DMS53 treated with DMSO at 0.1 percent for 48 hours (cell line): ENCODE results near the gene MRPL22.
"Not testable (repeated sequence)": the region's sequence is repeated elsewhere in the genome, so short reads cannot be mapped to it uniquely, and the experiment has no call there.

Source experiments
- DNase-seq: peaks from one replicate; lab custom pipeline; 2025; ENCODE audit not compliant: unreplicated experiment; lab: John Stamatoyannopoulos, UW

The MRPL22 gene

GRCh38 chr5:154993461-154993860 is 52.6 kb downstream of the MRPL22 start:
- no peak for DNase-seq

- DNase-seq = no peak
Observed at GRCh38 chr5:154995679-154996078, 54.8 kb downstream of the MRPL22 start.

- DNase-seq = no peak
Observed at GRCh38 chr5:154997746-154998145, 56.9 kb downstream of the MRPL22 start.

GRCh38 chr5:154999865-155000264 is 59.0 kb downstream of the MRPL22 start:
- no peak for DNase-seq

- no peak for DNase-seq
Observed at GRCh38 chr5:155001523-155001922, 60.6 kb downstream of the MRPL22 start.

GRCh38 chr5:155002722-155003121 is 61.8 kb downstream of the MRPL22 start:
- peak; percentile 10 for DNase-seq

GRCh38 chr5:155004138-155004744 is 63.4 kb downstream of the MRPL22 start:
- DNase-seq = no peak

- not testable (repeated sequence) for DNase-seq
Observed at GRCh38 chr5:155006265-155006664, 65.4 kb downstream of the MRPL22 start.

- DNase-seq = no peak
Observed at GRCh38 chr5:155008669-155009068, 67.8 kb downstream of the MRPL22 start.

- DNase-seq = no peak
Observed at GRCh38 chr5:155010881-155011280, 70.0 kb downstream of the MRPL22 start.

GRCh38 chr5:155013526-155013925 is 72.7 kb downstream of the MRPL22 start, which contains the start of gene KIF4B:
Gene KIF4B, plus strand, starts transcription at chr5:155013755. Its CDS starts 105 bp downstream, at chr5:155013860.
- no peak for DNase-seq

- no peak for DNase-seq
Observed at GRCh38 chr5:155015239-155015638, 74.4 kb downstream of the MRPL22 start.

GRCh38 chr5:155017610-155018009 is 76.7 kb downstream of the MRPL22 start:
- peak; percentile 32 for DNase-seq
